Fibroblast of skin of scalp (primary cell): ENCODE measurements around the gene AMBRA1.

Source experiments
- DNase-seq: peaks from one replicate; pipeline ENCODE4 v3.0.0-alpha.2; 2013

Gene AMBRA1

DNA sequence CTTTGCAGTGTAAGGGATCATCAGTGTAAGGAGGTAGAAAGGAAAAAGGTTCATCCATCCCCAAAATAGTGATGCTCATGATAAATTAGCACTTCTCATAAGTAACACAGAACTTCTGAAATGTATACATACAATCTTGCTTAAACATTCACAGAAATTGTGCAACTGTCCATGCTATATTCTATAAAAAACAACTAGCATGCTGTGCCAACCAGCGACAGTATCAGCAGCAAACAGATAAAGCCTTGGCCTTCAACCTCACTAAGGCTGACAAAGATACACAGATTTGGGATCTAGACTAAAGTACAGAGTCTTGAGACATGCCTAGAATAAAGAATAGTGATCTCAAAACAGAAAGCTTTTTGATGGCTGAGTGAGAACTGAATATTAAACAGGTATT is 128.1 kb downstream of the AMBRA1 start:
- no peak for DNase-seq

GRCh38 chr11:46463701-46464421 is 130.0 kb downstream of the AMBRA1 start:
- DNase-seq, result no peak

- peak; percentile 30 for DNase-seq
These were observed 132.3 kb downstream of the AMBRA1 start for GRCh38 chr11:46461461-46461927.

GRCh38 chr11:46458491-46458890 is 135.3 kb downstream of the AMBRA1 start:
- DNase-seq, result no peak

- DNase-seq, result no peak
These were observed 136.0 kb downstream of the AMBRA1 start for GRCh38 chr11:46457659-46458424.

- DNase-seq, result no peak
These were observed 136.8 kb downstream of the AMBRA1 start for GRCh38 chr11:46457021-46457420.

DNA sequence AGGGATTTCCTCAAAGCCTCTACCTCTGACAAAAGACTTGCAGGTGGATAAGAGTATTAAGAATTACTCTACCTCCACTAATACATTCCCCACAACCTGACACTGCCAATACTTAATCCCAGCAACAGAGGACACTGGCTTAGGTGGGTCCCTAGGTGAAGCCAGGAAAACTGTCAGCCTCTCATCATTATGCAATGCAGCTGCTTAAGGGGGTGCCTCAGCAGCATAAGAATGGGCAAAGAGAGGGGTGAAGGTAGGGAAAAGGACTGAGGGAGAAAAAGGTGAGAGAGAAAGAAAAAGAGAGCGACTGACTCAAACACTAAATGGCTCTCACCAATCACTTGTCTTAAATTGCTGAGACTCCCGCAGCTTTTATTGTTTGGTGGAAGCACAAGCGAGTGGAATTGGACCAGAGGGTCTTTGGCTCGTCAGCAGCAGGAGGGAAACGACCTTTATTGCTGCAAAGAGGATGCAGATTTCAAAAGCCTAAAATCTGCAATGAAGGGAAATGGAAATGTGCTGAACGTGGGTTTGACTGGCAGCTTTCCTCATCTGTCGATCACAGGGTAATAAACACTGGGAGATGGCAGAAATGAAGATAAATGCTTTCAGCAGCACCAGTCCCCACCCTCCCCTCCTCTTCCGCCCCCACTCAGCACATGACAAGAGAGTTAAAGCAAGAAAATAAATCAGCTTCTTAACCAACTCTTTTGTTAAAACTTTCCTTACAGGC is 137.4 kb downstream of the AMBRA1 start:
- no peak for DNase-seq

DNA sequence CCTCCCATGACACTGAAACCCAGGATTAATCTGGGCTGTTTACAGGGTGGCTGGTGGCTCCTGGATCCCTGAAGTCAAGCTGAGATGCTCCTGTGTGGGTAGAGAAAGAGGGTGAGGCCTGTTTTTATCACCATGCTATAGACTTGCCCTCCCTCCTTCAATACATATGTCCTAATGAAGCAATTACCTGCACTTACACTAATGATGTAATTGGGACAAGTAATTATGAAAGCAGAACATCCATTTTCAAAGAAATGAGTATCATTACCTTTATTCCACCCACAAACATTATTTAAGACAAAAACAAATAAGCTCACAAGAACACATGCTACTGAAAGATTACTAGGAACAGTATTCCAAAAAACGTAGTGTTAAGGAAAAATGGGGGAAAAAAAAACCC is 138.0 kb downstream of the AMBRA1 start:
- no peak for DNase-seq

- DNase-seq, result no peak
These were observed 140.8 kb downstream of the AMBRA1 start for GRCh38 chr11:46452918-46453517.

DNA sequence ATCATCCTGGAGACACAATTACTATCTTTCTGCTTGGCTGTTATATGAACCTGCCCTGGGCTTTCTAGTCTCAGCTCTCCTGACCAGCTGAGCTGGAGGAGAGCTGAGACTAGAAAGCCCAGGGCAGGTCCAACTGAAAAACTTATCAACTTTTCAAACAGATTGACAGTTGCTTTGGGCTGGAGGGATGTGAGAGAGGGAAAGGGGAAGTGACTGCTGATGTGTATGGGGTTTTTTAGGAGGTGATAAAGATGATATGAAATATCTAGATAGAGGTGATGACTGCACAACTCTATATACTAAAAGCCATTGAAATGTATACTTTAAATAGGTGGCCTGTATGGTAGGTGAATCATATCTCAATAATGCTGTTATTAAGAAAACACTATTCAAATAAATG is 142.1 kb downstream of the AMBRA1 start:
- DNase-seq, result no peak

- DNase-seq, result peak; percentile 9
These were observed 142.9 kb downstream of the AMBRA1 start for GRCh38 chr11:46450846-46451477.

DNA sequence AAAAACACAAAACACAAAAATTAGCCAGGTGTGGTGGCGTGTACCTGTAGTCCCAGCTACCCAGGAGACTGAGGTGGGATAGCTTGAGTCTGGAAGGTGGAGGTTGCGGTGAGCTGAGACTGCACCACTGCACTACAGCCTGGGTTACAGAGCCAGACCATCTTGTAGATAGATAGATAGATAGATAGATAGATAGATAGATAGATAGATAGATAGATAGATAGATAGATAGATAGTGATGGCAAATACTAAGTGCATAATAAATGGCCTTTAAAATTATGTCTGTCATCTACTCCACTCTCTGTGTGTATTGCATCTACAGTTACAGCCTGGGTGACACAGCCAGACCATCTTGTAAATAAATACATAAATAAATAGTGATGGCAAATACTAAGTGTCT is 146.3 kb downstream of the AMBRA1 start:
- no peak for DNase-seq

- DNase-seq, result peak; percentile 69
These were observed 147.7 kb downstream of the AMBRA1 start for GRCh38 chr11:46445920-46446771.

DNA sequence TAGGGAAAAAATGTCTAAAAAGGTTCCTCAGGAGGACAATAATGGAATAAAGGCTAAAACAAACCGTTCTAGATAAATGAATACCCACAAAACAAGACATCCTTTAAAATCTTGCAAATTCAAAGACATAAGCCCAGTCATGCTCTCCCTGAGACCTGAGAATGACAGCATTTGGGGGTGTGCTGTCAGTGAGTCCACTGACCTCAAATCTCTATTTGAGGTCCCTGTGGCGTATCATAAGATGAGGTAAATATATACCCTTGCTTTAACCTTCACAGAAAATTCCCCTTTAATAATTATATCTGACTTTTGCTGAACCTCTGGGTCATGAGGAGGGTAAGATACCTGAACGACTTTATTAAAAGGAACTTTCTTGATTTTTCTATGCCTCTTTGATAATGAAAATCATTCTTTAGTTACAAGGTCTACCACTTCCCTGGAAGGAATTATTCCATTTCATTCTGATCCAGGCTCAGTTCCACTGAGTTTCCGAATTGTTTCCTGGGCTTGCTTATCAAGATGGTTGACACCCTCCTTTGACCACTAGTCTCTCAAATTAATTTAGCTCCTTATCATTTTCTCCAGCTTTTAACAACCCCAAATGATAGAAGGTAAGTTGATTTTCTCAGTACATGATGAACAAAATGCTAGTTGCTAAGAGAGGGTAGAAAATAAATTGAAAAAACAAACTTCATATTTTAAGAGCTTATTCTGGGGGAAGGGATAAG is 148.5 kb downstream of the AMBRA1 start:
- DNase-seq, result no peak

GRCh38 chr11:46444305-46444704 is 149.5 kb downstream of the AMBRA1 start:
- no peak for DNase-seq

- no peak for DNase-seq
These were observed 155.6 kb downstream of the AMBRA1 start for GRCh38 chr11:46438211-46438610.

- no peak for DNase-seq
These were observed 156.6 kb downstream of the AMBRA1 start for GRCh38 chr11:46437122-46437689.

DNA sequence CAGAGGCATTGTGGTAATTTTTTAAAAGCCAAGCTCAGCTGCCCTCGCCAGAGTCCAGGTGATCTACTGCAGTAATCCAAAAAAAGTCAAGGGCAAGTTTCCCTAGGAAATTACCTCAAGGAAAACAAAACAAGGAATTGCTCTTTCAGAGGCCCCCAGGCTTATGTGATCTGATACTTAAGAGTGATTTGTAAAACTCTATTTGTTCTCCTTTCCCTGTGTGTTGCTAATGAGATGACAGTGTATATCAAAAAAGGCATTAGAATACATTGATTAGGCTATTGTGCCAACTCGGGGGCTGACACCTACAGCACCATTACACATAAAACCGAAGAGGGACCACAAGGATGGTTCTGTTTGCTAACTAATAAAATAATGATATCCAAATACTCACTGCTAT is 157.7 kb downstream of the AMBRA1 start:
- DNase-seq, result no peak

- no peak for DNase-seq
These were observed 158.1 kb downstream of the AMBRA1 start for GRCh38 chr11:46435679-46436078.

DNA sequence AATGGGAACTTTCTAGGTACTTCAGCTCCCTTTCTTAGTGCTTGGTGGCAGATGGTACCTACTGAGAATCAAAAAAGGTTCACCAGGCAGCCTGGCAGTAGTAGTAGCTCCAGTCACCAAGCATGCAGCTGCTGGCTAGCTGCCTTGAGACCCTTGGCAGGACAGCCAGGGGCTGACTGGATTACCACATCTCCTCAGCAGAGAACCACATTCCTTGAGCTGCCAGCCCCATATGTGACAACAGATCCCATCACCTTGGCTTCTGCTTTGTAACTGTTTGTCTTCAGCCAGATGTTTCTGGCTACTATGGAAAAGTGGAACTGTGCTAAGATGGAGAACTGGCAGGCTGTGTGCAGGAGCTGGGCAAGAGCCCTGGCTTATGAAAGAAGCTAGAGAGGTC is 162.6 kb downstream of the AMBRA1 start:
- no peak for DNase-seq
